WTC11 (cell line): ENCODE measurements around the gene WDR18. TPM values are rescaled to one million over a fixed set of nuclear protein-coding genes. Genes with fewer than 3 reads are reported as not detected.

Experiments
- ATAC-seq: fragments of 200-7000 bp; cut with Tn5 transposase; 2 replicates; pipeline ENCODE4 v1.10.0; 2021; ENCODE audit warnings: mild to moderate bottlenecking, moderate library complexity
- CTCF ChIA-PET: fragments of 300-600 bp; sonication (Branson Sonifier 250); formaldehyde crosslinking; loops from one replicate; lab custom pipeline; 2021; ENCODE audit warnings: antibody characterized with exemption; lab: Charles Lee
- POLR2A ChIA-PET: fragments of 350-600 bp; sonication (Branson Sonifier 250); formaldehyde crosslinking; loops from one replicate; lab custom pipeline; 2021; ENCODE audit warnings: antibody characterized with exemption; lab: Charles Lee
- DNase-seq: peaks from one replicate; pipeline ENCODE4 v3.0.0; 2021; ENCODE audit warnings: low spot score
- H3K27ac Mint-ChIP-seq: 2 replicates; pipeline ENCODE4 v1.8.0; 2021; ENCODE audit warnings: mixed read lengths
- H3K27me3 Mint-ChIP-seq: 2 replicates; pipeline ENCODE4 v1.8.0; 2021; ENCODE audit warnings: low read depth, mild to moderate bottlenecking, moderate library complexity, mixed read lengths
- H3K36me3 Mint-ChIP-seq: 2 replicates; pipeline ENCODE4 v1.8.0; 2021; ENCODE audit warnings: mixed read lengths
- H3K4me1 Mint-ChIP-seq: 2 replicates; pipeline ENCODE4 v1.8.0; 2022; ENCODE audit warnings: mixed read lengths
- H3K4me3 Mint-ChIP-seq: 2 replicates; pipeline ENCODE4 v1.8.0; 2021; ENCODE audit warnings: mild to moderate bottlenecking, moderate library complexity, mixed read lengths
- H3K9me3 Mint-ChIP-seq: 2 replicates; pipeline ENCODE4 v1.8.0; 2021; ENCODE audit warnings: mixed read lengths
- ELF4 ChIP-seq: sonication (generic); formaldehyde crosslinking; IDR thresholded peaks from 2 replicates; pipeline ENCODE4 v1.8.1; 2022; ENCODE audit warnings: low read depth, mild to moderate bottlenecking, moderate library complexity, missing genetic modification reagents
- GRHL2 ChIP-seq: fragments of 250-450 bp; sonication (Bioruptor Pico); IDR thresholded peaks from 2 replicates; pipeline ENCODE4 v1.8.0; 2022; ENCODE audit warnings: mild to moderate bottlenecking, moderate library complexity; ENCODE audit not compliant: insufficient replicate concordance, severe bottlenecking
- HMGA2 ChIP-seq: fragments of 250-450 bp; sonication (Bioruptor Pico); IDR thresholded peaks from 2 replicates; pipeline ENCODE4 v1.4.0; 2021; ENCODE audit warnings: mild to moderate bottlenecking, moderate library complexity
- MXD4 ChIP-seq: fragments of 250-450 bp; sonication (Bioruptor Pico); IDR thresholded peaks from 2 replicates; pipeline ENCODE4 v1.8.0; 2021; ENCODE audit warnings: mild to moderate bottlenecking, moderate library complexity, borderline replicate concordance
- NFATC4 ChIP-seq: fragments of 250-450 bp; sonication (Bioruptor Pico); IDR thresholded peaks from 2 replicates; pipeline ENCODE4 v1.9.0; 2021; ENCODE audit warnings: mild to moderate bottlenecking
- RORB ChIP-seq: fragments of 250-450 bp; sonication (Bioruptor Pico); IDR thresholded peaks from 2 replicates; pipeline ENCODE4 v1.9.0; 2021; ENCODE audit warnings: mild to moderate bottlenecking
- SMAD3 ChIP-seq: sonication (generic); formaldehyde crosslinking; IDR thresholded peaks from 2 replicates; pipeline ENCODE4 v1.8.0; 2022; ENCODE audit warnings: missing genetic modification reagents, mild to moderate bottlenecking, borderline replicate concordance
- TCF7 ChIP-seq: sonication (generic); formaldehyde crosslinking; IDR thresholded peaks from 2 replicates; pipeline ENCODE4 v1.8.0; 2022; ENCODE audit warnings: mild to moderate bottlenecking, low read depth, missing genetic modification reagents, moderate library complexity
- ZBTB21 ChIP-seq: sonication (generic); formaldehyde crosslinking; IDR thresholded peaks from 2 replicates; pipeline ENCODE4 v1.8.1; 2023; ENCODE audit warnings: mild to moderate bottlenecking, missing genetic modification reagents, borderline replicate concordance
- ZNF121 ChIP-seq: sonication (generic); formaldehyde crosslinking; IDR thresholded peaks from 2 replicates; pipeline ENCODE4 v1.8.0; 2023; ENCODE audit warnings: missing genetic modification reagents
- total RNA-seq: library from RNA; stranded (reverse); gene quantifications from 3 replicates; pipeline ENCODE4 v1.2.3, GENCODE V29; 2021
- TF ChIP-seq, protein P1 (sequence below): sonication (generic); formaldehyde crosslinking; IDR thresholded peaks from 2 replicates; pipeline ENCODE4 v1.8.1; 2023; ENCODE audit warnings: mild to moderate bottlenecking, missing genetic modification reagents, moderate library complexity
- TF ChIP-seq, protein P2 (sequence below): sonication (generic); formaldehyde crosslinking; conservative IDR thresholded peaks from 2 replicates; pipeline ENCODE4 v1.8.1; 2023; ENCODE audit warnings: mild to moderate bottlenecking, low read depth, missing genetic modification reagents, moderate library complexity
- TF ChIP-seq, protein P3 (sequence below): sonication (generic); formaldehyde crosslinking; IDR thresholded peaks from 2 replicates; pipeline ENCODE4 v1.8.0; 2022; ENCODE audit warnings: missing genetic modification reagents
- TF ChIP-seq, protein P4 (sequence below): sonication (generic); formaldehyde crosslinking; IDR thresholded peaks from 2 replicates; pipeline ENCODE4 v1.8.1; 2022; ENCODE audit warnings: mild to moderate bottlenecking, missing genetic modification reagents, moderate library complexity, borderline replicate concordance

WDR18 gene
- total RNA-seq, 1 experiment from 2014 or later = 140 TPM

DNA sequence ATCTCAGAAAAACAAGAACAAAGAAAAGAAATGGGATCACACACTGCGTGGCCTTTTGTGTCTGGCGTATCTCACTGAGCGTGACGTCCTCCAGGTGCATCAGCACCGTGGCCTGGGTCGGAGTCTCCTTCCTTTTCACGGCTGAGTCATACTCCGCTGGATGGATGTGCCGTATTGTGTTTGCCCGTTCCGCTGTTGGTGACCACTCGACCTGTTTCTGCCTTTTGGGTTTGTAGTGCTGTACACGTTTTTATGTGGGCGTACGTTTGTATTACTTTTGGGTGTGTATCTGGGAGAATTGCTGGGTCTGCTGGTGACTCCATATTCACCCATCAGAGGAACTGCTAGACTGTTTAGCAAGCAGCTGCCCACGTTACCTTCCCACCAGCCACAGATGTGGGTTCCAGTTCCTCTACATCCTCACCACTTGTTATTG, 46.9 kb upstream of the WDR18 start:
- Mint-ChIP-seq H3K36me3 (peaks cover 24% of the 10 kb centered on the region), H3K27ac (peak overlapping the region; percentile 81), H3K9me3 (no peaks in the 10 kb centered on the region), H3K27me3 (no peaks in the 10 kb centered on the region), H3K4me3 (no peak overlapping the region), H3K4me1 (peaks cover 8% of the 10 kb centered on the region)
- DNase-seq (no peak), ATAC-seq (no peak)
- TF ChIP-seq, protein P1, sequence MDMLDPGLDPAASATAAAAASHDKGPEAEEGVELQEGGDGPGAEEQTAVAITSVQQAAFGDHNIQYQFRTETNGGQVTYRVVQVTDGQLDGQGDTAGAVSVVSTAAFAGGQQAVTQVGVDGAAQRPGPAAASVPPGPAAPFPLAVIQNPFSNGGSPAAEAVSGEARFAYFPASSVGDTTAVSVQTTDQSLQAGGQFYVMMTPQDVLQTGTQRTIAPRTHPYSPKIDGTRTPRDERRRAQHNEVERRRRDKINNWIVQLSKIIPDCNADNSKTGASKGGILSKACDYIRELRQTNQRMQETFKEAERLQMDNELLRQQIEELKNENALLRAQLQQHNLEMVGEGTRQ (CRISPR knock-in tag) = no peak
- TF ChIP-seq ZBTB21 (CRISPR knock-in tag) (no peak), GRHL2 (CRISPR knock-in tag) (no peak), MXD4 (CRISPR knock-in tag) (no peak), ZNF121 (CRISPR knock-in tag) (peak; percentile 48; the same call in 1 of the 2 replicates)
- ChIA-PET CTCF (interaction anchor here (0.7 to 1.4 kb wide), 2 partner anchors 64 to 74 kb away, joined by 4 read pairs; no protein-coding TSS in a partner anchor), POLR2A (interaction anchor here (0.7 kb wide), 1 partner anchor 71 kb away, joined by 6 read pairs; no protein-coding TSS in a partner anchor)

DNA sequence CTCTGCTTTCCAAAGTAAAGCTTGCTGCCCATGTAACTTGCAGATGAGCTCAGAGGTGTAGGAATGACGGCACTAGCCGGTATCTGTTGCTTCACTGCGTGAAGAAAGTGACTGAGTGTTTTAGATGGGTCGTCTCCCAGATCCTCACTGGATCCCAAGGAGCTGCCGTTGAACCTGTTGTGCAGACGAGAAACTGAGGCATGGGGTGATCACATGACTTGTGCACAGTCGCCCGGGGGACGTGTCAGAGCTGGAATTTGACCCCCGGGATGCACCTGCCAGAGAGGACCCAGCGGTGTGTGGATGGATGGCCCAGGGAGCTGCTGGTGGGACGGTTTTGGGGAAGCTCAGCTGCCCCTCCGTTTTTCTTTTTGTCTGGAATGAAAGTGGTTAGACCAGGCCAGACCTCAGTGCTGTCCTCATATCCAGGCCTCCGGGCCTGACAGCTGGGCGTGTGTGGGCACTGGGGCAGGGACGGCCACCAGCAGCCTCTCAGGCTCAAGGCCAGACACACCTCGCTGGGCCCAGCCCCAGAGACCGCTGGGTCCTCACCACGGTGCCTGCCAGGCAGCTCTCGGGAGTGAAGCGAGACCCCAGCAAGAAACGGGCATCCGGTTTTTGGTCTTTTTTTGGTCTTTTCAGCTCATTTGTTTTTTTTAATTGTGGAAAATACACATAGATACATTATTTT, 45.8 kb upstream of the WDR18 start:
- no peak overlapping the region for H3K4me3 Mint-ChIP-seq
- TF ChIP-seq RORB (no peak), NFATC4 (CRISPR knock-in tag) (no peak), ZNF121 (CRISPR knock-in tag) (no peak), MXD4 (CRISPR knock-in tag) (no peak), SMAD3 (CRISPR knock-in tag) (no peak), TCF7 (CRISPR knock-in tag) (no peak), ELF4 (CRISPR knock-in tag) (no peak), HMGA2 (CRISPR knock-in tag) (no peak)
- TF ChIP-seq, protein P2, sequence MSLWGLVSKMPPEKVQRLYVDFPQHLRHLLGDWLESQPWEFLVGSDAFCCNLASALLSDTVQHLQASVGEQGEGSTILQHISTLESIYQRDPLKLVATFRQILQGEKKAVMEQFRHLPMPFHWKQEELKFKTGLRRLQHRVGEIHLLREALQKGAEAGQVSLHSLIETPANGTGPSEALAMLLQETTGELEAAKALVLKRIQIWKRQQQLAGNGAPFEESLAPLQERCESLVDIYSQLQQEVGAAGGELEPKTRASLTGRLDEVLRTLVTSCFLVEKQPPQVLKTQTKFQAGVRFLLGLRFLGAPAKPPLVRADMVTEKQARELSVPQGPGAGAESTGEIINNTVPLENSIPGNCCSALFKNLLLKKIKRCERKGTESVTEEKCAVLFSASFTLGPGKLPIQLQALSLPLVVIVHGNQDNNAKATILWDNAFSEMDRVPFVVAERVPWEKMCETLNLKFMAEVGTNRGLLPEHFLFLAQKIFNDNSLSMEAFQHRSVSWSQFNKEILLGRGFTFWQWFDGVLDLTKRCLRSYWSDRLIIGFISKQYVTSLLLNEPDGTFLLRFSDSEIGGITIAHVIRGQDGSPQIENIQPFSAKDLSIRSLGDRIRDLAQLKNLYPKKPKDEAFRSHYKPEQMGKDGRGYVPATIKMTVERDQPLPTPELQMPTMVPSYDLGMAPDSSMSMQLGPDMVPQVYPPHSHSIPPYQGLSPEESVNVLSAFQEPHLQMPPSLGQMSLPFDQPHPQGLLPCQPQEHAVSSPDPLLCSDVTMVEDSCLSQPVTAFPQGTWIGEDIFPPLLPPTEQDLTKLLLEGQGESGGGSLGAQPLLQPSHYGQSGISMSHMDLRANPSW = no peak
- TF ChIP-seq, protein P3, sequence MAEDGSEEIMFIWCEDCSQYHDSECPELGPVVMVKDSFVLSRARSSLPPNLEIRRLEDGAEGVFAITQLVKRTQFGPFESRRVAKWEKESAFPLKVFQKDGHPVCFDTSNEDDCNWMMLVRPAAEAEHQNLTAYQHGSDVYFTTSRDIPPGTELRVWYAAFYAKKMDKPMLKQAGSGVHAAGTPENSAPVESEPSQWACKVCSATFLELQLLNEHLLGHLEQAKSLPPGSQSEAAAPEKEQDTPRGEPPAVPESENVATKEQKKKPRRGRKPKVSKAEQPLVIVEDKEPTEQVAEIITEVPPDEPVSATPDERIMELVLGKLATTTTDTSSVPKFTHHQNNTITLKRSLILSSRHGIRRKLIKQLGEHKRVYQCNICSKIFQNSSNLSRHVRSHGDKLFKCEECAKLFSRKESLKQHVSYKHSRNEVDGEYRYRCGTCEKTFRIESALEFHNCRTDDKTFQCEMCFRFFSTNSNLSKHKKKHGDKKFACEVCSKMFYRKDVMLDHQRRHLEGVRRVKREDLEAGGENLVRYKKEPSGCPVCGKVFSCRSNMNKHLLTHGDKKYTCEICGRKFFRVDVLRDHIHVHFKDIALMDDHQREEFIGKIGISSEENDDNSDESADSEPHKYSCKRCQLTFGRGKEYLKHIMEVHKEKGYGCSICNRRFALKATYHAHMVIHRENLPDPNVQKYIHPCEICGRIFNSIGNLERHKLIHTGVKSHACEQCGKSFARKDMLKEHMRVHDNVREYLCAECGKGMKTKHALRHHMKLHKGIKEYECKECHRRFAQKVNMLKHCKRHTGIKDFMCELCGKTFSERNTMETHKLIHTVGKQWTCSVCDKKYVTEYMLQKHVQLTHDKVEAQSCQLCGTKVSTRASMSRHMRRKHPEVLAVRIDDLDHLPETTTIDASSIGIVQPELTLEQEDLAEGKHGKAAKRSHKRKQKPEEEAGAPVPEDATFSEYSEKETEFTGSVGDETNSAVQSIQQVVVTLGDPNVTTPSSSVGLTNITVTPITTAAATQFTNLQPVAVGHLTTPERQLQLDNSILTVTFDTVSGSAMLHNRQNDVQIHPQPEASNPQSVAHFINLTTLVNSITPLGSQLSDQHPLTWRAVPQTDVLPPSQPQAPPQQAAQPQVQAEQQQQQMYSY = no peak
- TF ChIP-seq, protein P4, sequence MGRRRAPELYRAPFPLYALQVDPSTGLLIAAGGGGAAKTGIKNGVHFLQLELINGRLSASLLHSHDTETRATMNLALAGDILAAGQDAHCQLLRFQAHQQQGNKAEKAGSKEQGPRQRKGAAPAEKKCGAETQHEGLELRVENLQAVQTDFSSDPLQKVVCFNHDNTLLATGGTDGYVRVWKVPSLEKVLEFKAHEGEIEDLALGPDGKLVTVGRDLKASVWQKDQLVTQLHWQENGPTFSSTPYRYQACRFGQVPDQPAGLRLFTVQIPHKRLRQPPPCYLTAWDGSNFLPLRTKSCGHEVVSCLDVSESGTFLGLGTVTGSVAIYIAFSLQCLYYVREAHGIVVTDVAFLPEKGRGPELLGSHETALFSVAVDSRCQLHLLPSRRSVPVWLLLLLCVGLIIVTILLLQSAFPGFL (CRISPR knock-in tag) = no peak
- no peak for DNase-seq
- CTCF ChIA-PET = interaction anchor here (0.7 to 1.4 kb wide), 3 partner anchors 21 to 75 kb away, joined by 3 to 4 read pairs (median 4); no protein-coding TSS in a partner anchor
- H3K9me3 Mint-ChIP-seq = no peaks in the 10 kb centered on the region
- ATAC-seq = no peak
- peaks cover 3% of the 10 kb centered on the region; the same call in 1 of the 2 replicates for H3K4me1 Mint-ChIP-seq
- peak overlapping the region; percentile 89; the same call in 1 of the 2 replicates for H3K27ac Mint-ChIP-seq
- H3K36me3 Mint-ChIP-seq = peaks cover 33% of the 10 kb centered on the region
- H3K27me3 Mint-ChIP-seq = no peaks in the 10 kb centered on the region
- POLR2A ChIA-PET = interaction anchor here (0.7 kb wide), 1 partner anchor 70 kb away, joined by 6 read pairs; no protein-coding TSS in a partner anchor
